ENCODE measurements around the gene HEXIM1.

DNA sequence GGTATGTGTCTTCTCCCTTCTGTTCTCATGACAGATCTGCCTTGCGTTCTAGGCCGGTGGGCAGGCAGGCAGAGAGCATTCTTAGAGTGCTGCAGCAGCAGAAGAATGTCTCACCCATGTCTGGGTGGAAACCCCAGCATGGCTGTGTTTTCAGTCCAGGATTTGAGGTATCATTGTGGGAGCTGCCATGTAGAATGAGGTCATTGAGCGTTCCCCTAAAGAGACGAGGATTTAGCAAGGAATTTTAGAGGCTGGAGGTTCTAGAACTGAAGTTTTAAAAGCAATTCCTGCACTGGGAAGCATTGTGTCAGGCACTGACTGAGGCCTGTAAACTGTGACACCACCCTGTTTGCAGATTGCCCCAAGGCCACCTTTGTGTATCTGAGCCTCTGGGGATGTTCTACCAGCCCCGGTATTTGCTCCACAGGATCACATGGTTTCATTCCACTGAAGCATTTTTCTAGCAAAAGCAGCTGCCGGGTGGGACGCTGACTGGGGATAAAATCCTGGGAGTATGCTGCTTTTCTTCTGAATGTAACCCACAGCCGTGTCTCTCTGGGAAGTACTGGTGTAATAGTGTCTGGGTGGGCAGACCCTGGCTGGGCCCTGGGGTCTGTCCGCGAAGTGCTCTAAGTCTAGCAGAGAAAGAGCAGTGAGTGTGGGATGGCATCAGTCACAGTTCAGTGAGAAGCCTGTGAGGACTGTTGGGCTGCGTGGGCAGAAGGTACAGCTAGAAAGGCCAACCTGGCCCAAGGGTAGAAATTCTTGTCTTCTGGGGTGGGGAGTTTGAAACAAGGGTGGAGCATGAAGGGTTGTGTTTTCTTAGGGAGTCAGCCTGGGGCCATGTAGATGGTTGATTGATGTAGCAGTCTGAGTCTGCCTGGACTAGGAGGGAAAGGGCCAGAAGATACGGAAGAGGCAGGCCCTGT is 46.1 kb upstream of the HEXIM1 start:
- TF ChIP-seq, protein P1, sequence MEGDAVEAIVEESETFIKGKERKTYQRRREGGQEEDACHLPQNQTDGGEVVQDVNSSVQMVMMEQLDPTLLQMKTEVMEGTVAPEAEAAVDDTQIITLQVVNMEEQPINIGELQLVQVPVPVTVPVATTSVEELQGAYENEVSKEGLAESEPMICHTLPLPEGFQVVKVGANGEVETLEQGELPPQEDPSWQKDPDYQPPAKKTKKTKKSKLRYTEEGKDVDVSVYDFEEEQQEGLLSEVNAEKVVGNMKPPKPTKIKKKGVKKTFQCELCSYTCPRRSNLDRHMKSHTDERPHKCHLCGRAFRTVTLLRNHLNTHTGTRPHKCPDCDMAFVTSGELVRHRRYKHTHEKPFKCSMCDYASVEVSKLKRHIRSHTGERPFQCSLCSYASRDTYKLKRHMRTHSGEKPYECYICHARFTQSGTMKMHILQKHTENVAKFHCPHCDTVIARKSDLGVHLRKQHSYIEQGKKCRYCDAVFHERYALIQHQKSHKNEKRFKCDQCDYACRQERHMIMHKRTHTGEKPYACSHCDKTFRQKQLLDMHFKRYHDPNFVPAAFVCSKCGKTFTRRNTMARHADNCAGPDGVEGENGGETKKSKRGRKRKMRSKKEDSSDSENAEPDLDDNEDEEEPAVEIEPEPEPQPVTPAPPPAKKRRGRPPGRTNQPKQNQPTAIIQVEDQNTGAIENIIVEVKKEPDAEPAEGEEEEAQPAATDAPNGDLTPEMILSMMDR (IDR thresholded peaks at IDR 0.05; ENCODE audit: poor library complexity), result no peak
- TF ChIP-seq EZH2 (IDR thresholded peaks at IDR 0.05; ENCODE audit: borderline replicate concordance) (no peak), EZH2phosphoT487 (IDR thresholded peaks at IDR 0.05; ENCODE audit: low read depth, severe bottlenecking, unreplicated experiment) (no peak)

Measured in hepatocyte (in vitro differentiated cells).